Right atrium auricular region (tissue), 2 donors: ENCODE results near the gene CBX2. TPM values are rescaled to one million over a fixed set of nuclear protein-coding genes. Genes with fewer than 3 reads are reported as not detected.

ENCODE experiments used
- DNase-seq: peaks from one replicate; pipeline ENCODE4 v3.0.0-alpha.2; 2019; ENCODE audit warnings: low spot score
- H3K27ac ChIP-seq, 2 donors: fragments of 200-600 bp; sonication (generic); 1 replicate in 1 of 2; 2 replicates in 1 of 2; pipeline ENCODE4 v1.5.1; 2016 to 2019
- H3K27me3 ChIP-seq, 2 donors: fragments of 200-600 bp; sonication (generic); one replicate each; pipeline versions ENCODE4 v1.5.1 to v1.6.0; 2017 to 2019
- H3K36me3 ChIP-seq: fragments of 200-600 bp; sonication (generic); one replicate; pipeline ENCODE4 v1.5.1; 2016
- H3K4me1 ChIP-seq, 2 donors: fragments of 200-600 bp; sonication (generic); one replicate each; pipeline versions ENCODE4 v1.5.1 to v1.6.0; 2017 to 2019
- H3K4me3 ChIP-seq, 2 donors: fragments of 200-600 bp; sonication (generic); 1 replicate in 1 of 2; 2 replicates in 1 of 2; pipeline ENCODE4 v1.5.1; 2017 to 2019; ENCODE audit warnings: mild to moderate bottlenecking in 1 of 2, moderate library complexity in 1 of 2
- H3K9me3 ChIP-seq, 2 donors: fragments of 200-600 bp; sonication (generic); one replicate each; pipeline ENCODE4 v1.5.1; 2019
- total RNA-seq, 2 donors: library from RNA; depleted of rRNA; stranded (reverse); fragments of >200 nt; gene quantifications; one replicate each; pipeline ENCODE4 v1.1.0, GENCODE V29; 2016
- TF ChIP-seq, protein P1 (sequence below), 2 donors: fragments of 200-600 bp; sonication (generic); IDR thresholded peaks; one replicate each; pipeline ENCODE4 v1.5.1; 2019; ENCODE audit warnings: antibody characterized with exemption in 2 of 2

The CBX2 gene
- total RNA-seq, 2 donors from 2014 or later, result 1.0 to 1.7 TPM

- TF ChIP-seq, protein P1, sequence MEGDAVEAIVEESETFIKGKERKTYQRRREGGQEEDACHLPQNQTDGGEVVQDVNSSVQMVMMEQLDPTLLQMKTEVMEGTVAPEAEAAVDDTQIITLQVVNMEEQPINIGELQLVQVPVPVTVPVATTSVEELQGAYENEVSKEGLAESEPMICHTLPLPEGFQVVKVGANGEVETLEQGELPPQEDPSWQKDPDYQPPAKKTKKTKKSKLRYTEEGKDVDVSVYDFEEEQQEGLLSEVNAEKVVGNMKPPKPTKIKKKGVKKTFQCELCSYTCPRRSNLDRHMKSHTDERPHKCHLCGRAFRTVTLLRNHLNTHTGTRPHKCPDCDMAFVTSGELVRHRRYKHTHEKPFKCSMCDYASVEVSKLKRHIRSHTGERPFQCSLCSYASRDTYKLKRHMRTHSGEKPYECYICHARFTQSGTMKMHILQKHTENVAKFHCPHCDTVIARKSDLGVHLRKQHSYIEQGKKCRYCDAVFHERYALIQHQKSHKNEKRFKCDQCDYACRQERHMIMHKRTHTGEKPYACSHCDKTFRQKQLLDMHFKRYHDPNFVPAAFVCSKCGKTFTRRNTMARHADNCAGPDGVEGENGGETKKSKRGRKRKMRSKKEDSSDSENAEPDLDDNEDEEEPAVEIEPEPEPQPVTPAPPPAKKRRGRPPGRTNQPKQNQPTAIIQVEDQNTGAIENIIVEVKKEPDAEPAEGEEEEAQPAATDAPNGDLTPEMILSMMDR (IDR thresholded peaks at IDR 0.05), result no peak
- Histone ChIP-seq H3K4me3 (peak overlapping the region; percentile 53 to 80), H3K9me3 (no peaks in the 10 kb centered on the region), H3K27ac (peak overlapping the region; percentile 73 to 83), H3K36me3 (no peaks in the 10 kb centered on the region), H3K27me3 (peaks cover 41 to 55% of the 10 kb centered on the region in 2 donors), H3K4me1 (peaks cover 0 to 63% of the 10 kb centered on the region in 2 donors)
- DNase-seq, result no peak
Measured at GRCh38 chr17:79797492-79798298, 19.7 kb downstream of the CBX2 start.

DNA sequence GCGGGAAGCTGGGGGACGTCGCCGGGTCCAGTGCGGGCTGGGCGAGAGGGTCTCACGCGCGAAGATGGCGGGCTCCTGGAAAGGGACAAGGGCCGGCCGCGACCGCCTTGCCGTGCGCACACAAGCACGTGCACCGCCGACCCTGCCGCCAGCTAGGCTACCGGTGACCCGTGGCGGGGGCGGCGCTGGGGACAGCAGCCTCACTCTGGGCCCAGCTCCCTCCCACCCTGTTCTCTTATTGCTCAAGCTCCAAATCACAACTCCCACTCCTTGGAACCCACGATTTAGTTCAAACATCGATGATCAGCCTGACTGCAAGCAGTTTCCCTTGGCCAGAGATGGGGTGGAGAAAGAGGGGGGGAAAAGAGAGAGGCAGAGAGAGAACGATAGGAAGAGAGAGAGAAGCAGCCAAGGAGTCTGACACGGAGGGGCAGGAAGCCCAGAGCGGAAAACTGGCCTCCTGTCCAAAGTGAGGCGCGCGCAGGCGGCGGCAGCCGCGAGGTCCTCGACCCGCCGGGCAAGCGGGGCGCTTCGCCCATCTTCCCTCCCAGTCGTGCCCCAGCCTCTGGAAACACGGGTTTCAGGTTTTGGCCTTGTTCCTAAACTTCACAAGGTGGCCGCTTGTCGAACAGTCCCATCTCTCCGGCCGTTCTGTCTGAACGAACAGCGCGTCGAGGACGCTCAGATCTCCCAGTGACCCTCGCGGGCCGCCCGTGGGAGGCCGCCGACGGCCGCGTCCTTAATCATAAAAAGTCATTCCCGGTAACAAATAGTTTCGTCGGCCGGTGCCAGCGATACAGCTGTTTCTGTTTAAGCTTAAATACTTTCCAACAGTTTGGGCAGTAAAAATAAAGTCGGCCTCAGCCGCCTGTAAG, 20.6 kb downstream of the CBX2 start:
- H3K9me3 ChIP-seq, result no peaks in the 10 kb centered on the region
- H3K4me1 ChIP-seq, result peaks cover 0 to 63% of the 10 kb centered on the region in 2 donors
- no peak for DNase-seq
- peaks cover 48 to 58% of the 10 kb centered on the region in 2 donors for H3K27me3 ChIP-seq
- H3K27ac ChIP-seq, result peak overlapping the region in 1 of 2 donors; percentile 83
- TF ChIP-seq, protein P1 (IDR thresholded peaks at IDR 0.05), result no peak
- H3K4me3 ChIP-seq, result peak overlapping the region; percentile 53 to 80
- no peaks in the 10 kb centered on the region for H3K36me3 ChIP-seq

GRCh38 chr17:79799174-79799537, 21.2 kb downstream of the CBX2 start:
- no peaks in the 10 kb centered on the region for H3K9me3 ChIP-seq
- DNase-seq, result no peak
- H3K4me1 ChIP-seq, result peaks cover 0 to 67% of the 10 kb centered on the region in 2 donors
- no peak overlapping the region for H3K27ac ChIP-seq
- TF ChIP-seq, protein P1 (IDR thresholded peaks at IDR 0.05), result no peak
- no peak overlapping the region for H3K4me3 ChIP-seq
- no peaks in the 10 kb centered on the region for H3K36me3 ChIP-seq
- peaks cover 54 to 64% of the 10 kb centered on the region in 2 donors for H3K27me3 ChIP-seq

GRCh38 chr17:79799538-79800324, 21.8 kb downstream of the CBX2 start:
- no peaks in the 10 kb centered on the region for H3K9me3 ChIP-seq
- H3K27me3 ChIP-seq, result peaks cover 60 to 70% of the 10 kb centered on the region in 2 donors
- no peak overlapping the region for H3K27ac ChIP-seq
- H3K36me3 ChIP-seq, result no peaks in the 10 kb centered on the region
- H3K4me1 ChIP-seq, result peaks cover 0 to 71% of the 10 kb centered on the region in 2 donors
- DNase-seq, result no peak
- TF ChIP-seq, protein P1 (IDR thresholded peaks at IDR 0.05), result no peak
- H3K4me3 ChIP-seq, result no peak overlapping the region

DNA sequence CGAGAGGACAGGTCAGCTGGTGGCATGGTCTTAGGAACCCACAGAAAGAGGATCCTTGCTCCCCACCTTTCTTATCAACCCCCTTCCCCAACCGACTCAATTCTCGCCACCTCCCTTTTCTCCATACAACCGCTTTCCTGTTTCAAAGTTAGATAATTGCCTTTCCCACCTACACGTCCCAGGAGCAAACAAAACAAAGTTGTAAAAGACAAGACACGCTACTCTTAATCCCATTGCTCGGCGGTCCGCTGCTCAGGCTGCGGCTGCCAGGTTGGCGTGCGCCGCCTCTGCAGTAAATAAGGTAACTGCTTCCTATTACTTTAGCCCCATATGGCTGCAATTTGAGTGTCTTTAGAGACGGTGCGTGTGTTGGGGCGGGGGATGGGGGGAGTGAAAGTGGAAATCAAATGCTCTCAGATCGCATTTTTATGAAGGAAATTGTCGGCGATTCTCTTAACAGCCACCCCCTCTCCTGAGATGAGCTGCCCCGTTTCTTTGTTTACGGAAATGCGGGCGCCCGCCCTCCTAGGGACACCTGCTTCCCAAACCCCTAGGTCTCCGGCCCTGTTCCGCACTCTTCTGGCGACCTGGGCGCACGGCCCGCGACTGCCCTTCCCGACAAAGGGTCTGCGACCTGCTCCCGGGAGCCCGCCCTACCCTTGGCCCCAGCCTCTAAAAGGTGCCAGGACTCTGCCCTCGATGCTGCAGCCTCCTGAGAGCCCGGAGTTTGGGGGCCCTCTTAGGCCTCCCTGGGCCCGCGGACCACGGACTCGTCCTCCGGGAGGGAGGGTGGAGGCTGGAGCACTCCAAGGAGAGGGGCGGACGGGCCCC, 22.6 kb downstream of the CBX2 start:
- Histone ChIP-seq H3K4me1 (peaks cover 0 to 71% of the 10 kb centered on the region in 2 donors), H3K27me3 (peaks cover 63 to 78% of the 10 kb centered on the region in 2 donors), H3K4me3 (peak overlapping the region in 1 of 2 donors; percentile 5), H3K27ac (no peak overlapping the region), H3K36me3 (no peaks in the 10 kb centered on the region), H3K9me3 (no peaks in the 10 kb centered on the region)
- no peak for DNase-seq
- TF ChIP-seq, protein P1 (IDR thresholded peaks at IDR 0.05), result no peak
